Activated naive CD8-positive, alpha-beta T cell treated with anti-CD3 and anti-CD28 coated beads, Interleukin-2, amount 50 U/mL, for 16 hours (primary cell): Measurements from ENCODE around the gene ABCC3.

Experiments
- DNase-seq: peaks from one replicate; pipeline ENCODE4 v3.0.0-alpha.2; 2020; ENCODE audit warnings: low read depth, low spot score

ABCC3 gene

GRCh38 chr17:50642071-50642721, 7.5 kb downstream of the ABCC3 start:
- DNase-seq: no peak

DNA sequence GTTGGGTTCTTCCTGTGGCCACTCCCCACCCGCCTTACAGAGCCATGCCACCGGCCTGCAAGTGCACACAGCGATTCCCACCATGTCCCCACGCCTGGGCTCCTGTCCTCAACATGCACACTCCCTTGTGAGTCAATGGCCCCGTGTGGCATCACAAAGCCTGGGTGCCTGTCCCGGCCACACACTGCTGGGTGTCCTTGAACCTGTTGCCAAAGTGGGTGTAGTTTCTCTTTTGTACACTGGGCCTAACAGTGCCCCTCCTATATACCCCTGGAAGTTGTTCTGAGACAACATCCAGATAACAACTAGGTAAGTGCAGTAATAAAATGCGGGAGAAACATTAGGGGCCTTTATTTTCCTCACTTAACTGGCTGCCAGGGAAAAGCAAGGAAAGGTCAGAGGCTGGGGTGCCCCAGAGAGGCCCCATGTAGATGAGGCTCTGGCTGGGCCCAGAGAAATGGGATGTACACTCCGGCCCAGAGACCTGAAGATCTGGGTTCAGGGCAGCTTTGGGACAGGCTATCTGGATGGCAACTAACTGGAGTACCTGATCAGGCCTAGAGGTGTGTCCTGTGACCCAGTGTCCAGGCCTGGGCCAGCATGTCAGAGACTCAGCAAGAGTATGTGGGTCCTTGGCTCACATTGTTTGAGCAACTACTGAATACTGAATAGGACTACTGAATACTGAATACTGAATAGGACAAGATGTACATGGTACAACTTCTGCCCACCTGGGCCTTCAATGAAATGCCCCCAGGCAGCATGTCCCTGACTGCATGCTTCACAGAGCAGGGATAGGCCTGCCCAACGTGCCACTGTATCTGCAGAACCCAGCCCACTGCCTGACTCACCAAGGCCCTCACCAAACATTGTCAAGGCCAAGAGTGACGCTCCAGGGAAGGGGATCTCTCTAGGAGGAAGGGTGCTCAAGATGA, 8.3 kb downstream of the ABCC3 start:
- DNase-seq: no peak

DNA sequence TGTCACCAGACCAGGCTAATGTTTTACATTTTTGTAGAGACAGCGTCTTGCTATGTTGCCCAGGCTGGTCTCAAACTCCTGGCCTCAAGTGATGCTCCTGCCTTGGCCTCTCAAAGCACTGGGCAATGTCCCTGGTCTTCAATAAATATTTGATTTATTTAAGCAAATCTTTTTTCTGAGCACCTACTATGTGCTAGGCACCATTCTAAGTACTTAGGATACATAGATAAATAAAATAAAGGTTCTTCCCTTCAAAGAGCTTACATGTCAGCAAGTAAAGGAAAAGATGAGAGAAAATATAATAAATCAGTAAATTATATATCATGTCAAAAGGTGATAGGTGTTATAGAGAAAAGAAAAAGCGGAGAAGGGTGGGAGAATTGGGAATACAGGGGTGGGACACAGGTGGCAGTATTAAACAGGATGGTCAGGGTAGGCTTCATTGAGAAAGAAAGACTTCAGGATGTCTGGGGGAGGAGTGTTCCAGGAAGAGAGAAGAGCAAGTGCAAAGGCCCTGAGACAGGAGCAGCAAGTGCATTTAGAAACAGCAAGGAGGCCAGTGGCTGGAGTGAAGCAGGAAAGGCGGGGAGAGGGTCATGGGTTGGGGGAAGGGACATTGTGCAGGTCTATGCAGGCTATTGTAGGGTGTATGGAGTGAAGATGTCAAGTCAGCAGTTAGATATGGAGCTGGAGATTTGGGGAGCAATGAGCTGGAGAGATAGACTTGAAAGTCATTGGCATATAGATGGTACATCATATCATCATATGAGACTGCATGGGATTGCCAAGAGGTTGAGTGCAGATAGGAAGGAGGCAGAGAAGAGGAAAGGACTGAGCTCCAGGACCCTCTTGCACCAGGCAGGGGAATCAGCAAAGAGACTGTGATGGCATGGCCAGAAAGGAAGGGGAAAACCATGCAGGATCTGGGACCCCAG, 11.3 kb downstream of the ABCC3 start:
- no peak for DNase-seq

- DNase-seq: no peak
Measured at GRCh38 chr17:50647187-50647586, 12.5 kb downstream of the ABCC3 start.

GRCh38 chr17:50649042-50649908, 14.6 kb downstream of the ABCC3 start:
- no peak for DNase-seq

GRCh38 chr17:50651661-50652060, 17.0 kb downstream of the ABCC3 start:
- no peak for DNase-seq

DNA sequence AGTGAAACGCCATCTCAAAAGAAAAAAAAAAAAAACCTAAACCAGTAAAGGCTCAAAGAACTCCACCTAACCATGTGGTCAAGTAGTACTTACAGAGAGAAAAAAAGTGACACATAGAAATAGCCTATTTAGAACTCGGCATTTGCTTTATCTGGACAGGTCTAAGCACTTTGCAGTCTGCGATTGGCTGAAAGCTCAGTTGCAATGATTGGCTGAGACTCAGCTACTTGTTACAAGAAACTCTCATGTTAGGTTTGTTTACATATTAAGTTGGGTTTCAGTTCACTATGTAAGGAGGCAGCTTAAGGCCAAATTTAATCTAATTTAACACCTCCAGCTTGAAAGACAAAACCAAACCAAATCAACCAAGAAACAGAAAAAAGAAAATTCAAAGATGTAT, 19.1 kb downstream of the ABCC3 start:
- DNase-seq: no peak

GRCh38 chr17:50656509-50656908, 21.8 kb downstream of the ABCC3 start:
- no peak for DNase-seq

DNA sequence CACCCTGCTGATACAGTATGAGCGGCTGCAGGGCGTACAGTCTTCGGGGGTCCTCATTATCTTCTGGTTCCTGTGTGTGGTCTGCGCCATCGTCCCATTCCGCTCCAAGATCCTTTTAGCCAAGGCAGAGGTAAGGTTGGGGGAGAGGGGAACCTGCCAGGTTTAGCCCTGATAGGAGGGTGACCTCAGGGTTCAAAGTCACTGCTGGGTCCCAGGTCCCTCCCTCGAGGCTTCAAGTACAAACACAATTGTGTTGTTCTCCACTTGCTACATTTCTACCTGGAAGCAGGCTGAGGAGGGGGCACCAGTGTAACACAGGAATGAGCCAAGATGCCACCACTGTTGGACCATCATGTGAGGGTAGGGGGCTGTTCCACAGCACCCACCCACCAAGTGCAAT, 22.4 kb downstream of the ABCC3 start:
- DNase-seq: no peak

DNA sequence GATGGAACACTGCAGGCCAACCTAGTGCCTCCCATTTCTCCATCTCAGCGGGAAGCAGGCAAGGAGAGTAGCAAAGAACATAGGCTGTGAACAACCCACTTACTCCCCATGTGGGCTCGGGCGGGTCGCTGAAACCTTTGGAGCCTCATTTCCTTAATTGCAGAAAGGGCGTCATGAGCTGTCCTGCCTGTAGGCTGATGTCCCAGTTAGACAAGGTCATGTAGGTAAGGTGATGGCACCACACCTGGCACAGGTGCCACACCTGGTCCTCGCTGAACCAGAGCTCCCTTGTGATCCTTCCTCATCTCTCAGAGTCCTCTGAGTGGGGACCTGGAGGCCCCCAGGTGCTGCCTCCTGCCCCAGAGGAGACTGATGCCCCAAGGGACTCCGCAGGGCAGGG, 22.9 kb downstream of the ABCC3 start:
- DNase-seq: no peak

GRCh38 chr17:50658616-50659015, 23.9 kb downstream of the ABCC3 start:
- no peak for DNase-seq

DNA sequence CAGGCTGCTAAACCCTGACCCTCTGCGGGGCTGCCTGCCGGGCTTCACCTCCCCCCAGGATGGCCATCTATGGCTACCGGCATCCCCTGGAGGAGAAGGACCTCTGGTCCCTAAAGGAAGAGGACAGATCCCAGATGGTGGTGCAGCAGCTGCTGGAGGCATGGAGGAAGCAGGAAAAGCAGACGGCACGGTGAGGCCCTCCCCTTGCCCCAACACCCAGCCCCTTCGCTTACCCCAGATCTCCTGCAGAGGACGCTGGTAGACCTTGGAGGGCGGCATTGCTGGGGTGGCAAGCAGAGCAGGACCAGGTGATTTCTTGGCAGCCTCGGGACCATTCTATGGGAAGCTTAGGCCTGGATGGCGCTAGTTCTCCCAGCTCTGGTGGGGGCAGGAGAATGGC, 24.5 kb downstream of the ABCC3 start:
- no peak for DNase-seq

GRCh38 chr17:50660042-50660886, 25.6 kb downstream of the ABCC3 start:
- no peak for DNase-seq

- no peak for DNase-seq
Measured at GRCh38 chr17:50660887-50661345, 26.2 kb downstream of the ABCC3 start.

DNA sequence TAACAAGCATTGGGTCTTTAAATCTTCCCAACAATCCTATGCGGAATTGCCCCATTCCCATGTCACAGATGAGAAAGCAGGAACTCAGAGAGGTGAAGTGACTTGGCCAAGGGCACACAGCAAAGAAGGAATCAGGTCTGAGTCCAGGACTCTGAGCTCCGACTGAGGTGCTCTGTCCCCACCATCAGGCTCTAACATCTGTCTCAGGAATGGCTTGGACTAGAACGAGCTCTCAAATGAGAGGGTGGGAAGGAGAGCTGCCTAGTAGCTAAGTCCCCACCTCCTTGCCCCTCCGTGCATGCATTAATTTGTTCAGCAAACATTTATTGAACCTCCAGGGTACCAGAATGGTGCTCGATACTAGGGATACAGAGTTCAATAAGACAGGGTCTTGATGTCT, 26.7 kb downstream of the ABCC3 start:
- no peak for DNase-seq

GRCh38 chr17:50661795-50662391, 27.2 kb downstream of the ABCC3 start:
- DNase-seq: no peak

DNA sequence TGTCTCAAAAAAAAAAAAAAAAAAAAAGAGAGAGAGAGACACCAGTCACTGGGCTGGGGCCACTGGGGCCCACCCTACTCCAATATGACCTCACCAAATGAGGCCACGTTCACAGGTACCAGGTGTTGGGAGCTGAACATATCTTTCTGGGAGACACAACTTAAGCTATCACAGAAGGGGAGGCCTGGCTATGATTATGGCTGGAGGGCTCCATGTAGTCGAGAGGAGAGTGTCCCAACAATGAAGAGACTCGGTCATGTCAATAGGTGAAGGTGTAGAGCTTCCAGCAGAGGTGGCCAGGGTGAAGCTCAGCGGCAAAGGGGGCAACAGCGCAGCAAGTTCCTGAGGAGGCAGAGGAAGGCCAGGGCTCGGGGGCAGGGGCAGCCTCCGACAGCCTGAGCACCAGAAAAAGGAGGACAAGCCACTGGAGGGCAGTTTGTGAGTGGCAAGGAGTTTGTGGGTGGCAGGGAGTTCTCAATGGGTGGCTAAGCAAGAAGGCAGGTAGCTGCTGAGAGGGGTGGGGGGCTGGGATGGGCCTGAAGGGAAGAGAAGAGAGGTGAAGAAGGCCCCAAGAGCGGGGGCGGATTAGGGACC, 28.0 kb downstream of the ABCC3 start:
- DNase-seq: no peak

DNA sequence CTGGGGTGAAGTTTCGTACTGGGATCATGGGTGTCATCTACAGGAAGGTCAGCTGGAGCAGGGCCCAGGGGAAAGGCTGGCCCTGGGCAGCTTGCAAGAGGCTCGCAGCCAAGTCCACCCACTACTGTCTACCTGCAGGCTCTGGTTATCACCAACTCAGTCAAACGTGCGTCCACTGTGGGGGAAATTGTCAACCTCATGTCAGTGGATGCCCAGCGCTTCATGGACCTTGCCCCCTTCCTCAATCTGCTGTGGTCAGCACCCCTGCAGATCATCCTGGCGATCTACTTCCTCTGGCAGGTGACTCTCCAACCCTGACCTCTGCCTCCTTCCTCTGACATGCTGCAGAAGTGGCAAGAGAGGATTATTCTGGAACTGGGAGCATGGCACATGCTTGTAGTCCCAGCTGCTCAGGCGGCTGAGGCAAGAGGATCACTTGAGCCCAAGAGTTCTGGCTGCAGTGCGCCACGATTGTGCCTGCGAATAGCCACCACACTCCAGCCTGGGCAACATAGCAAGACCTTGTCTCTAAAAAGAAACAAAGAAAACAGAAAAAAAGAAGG, 29.2 kb downstream of the ABCC3 start:
- no peak for DNase-seq
